Measurements from ENCODE around the gene CDK14.
A peak's percentile ranks its signal among the peaks of the same experiment; 100 is the strongest.

Gene CDK14

DNA sequence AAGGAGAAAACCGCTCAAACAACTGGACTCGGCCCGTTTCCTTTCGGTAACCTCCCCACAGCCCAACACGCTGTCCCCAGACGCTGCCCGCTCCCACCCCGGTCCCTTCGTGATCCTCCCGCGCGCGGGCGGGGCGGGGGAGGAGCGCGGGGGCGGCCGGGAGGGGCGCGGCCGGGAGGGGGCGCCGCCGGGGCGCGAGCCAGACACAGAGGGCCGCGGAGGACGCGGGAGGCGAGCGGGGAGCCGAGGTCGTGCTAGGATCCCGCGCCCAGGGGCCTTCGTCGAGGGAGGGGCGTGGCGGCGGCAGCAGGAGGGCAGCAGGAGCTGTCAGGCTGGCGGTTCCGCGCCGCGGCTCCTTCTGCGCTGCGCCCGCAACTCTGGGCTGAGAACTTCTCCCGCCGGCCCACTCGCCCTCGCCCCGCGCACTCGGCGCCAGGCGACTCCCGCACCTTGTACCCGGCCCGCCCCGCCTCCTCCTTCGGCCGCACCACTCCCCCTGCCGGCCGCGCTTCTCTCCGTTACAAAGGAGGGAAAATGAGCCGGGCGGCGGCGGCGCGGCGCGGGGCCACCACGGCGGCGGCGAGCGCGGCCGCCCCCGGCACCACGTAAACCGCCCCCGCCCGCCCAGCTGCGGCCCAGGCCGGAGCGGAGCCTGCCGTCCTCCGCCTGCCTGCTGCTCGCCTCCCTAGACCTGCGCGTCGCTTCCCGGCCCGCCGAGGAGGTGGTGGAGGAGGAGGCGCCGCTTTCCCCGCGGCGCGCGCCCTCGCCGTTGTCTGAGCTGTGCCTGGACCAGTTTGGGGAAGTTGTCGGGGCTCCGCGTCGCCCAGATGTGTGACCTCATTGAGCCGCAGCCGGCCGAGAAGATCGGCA lies at the start of gene CDK14:
CDK14 (plus strand) TSS at position 521 of the 870 bp plus-strand sequence; CDS start at position 828, 307 bp downstream.
- peak within 1 kb of the TSS; percentile 95 for H3K4me3 ChIP-seq (ENCODE audit: low read length)
- TF ChIP-seq ZNF274 (IDR thresholded peaks at IDR 0.05; ENCODE audit: low read depth, low read length): no peak

DNA sequence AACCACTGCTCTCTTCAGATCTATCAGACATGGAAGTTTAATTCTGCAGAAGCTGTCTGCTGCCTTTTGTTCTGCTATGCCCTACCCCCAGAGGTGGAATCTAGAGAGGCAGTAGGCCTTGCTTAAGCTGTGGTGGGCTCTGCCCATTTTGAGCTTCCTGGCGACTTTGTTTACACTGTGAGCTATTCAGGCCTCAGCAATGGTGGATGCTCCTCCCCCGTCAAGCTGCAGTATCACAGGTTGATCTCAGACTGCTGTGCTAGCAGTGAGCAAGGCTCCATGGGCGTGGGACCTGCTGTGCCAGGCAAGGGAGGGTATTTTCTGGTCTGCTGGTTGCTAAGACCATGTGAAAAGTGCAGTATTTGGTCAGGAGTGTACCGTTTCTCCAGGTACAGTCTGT lies 45.1 kb upstream of the CDK14 start:
- no peak overlapping the region for H3K4me3 ChIP-seq (ENCODE audit: low read length)
- no peak for TF ChIP-seq ZNF274 (IDR thresholded peaks at IDR 0.05; ENCODE audit: low read depth, low read length)

DNA sequence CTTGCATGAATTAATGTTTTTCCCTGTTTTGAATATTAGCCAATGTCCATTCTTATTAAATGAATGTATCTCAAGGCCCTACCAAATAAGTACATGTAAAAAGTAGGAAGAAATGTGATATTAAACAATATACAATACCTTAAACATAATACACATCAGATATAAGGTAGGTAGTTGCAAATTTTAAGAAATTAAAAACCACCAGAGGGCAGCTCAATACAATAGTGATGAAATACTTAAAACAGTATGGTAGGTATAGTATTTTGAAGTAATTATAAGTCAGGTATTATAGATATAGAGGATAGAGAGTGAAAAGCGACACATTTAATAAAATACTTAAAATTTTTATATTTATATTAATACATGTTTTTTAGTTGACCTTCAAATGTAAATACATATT lies 43.6 kb upstream of the CDK14 start:
- H3K4me3 ChIP-seq (ENCODE audit: low read length): no peak overlapping the region
- no peak for TF ChIP-seq ZNF274 (IDR thresholded peaks at IDR 0.05; ENCODE audit: low read depth, low read length)

- H3K4me3 ChIP-seq (ENCODE audit: low read length): no peak overlapping the region
- TF ChIP-seq ZNF274 (IDR thresholded peaks at IDR 0.05; ENCODE audit: low read depth, low read length): no peak
Measured at GRCh38 chr7:90560730-90561129, 35.4 kb upstream of the CDK14 start.

GRCh38 chr7:90563286-90563685 lies 32.8 kb upstream of the CDK14 start:
- TF ChIP-seq ZNF274 (IDR thresholded peaks at IDR 0.05; ENCODE audit: low read depth, low read length): no peak

DNA sequence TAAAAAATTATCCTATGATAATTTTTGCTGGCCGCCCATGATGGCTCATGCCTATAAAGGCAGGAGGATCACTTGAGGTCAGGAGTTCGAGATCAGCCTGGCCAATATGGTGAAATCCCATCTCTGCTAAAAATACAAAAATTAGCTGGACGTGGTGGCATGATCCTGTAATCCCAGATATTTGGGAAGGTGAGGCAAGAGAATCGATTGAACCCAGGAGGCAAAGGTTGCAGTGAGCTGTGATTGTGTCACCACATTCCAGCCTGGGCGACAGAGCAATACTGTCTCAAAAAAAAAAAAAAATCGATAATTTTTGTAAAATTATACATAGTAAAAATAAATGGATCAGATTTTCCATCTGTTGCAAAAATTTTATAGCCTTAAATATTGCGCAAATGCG lies 31.7 kb upstream of the CDK14 start:
- TF ChIP-seq ZNF274 (IDR thresholded peaks at IDR 0.05; ENCODE audit: low read depth, low read length): no peak
- H3K4me3 ChIP-seq (ENCODE audit: low read length): no peak overlapping the region

More at GRCh38 chr7:90563286-90563685, 32.8 kb upstream of the CDK14 start:
- no peak overlapping the region for H3K4me3 ChIP-seq (ENCODE audit: low read length)

- H3K4me3 ChIP-seq (ENCODE audit: low read length): no peak overlapping the region
- no peak for TF ChIP-seq ZNF274 (IDR thresholded peaks at IDR 0.05; ENCODE audit: low read depth, low read length)
Measured at GRCh38 chr7:90568213-90568612, 27.9 kb upstream of the CDK14 start.

DNA sequence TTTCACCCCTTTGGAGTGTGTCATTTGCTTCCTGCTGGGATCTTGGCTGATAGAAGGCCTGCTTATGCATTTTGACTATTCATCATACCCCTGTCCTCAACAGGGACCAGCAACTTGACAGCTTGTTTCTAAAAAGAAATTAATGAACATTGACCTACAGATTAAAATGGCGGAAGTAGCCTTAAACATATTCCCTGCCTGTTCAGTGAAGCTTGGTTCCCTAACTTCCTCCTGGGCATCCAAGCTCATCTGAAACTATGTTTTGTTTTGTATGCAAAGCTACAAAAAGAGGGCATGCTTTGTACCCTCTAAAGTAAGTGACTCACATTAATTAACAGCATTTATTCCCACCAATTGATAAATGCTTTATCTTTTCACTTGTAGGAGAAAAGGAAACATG lies 26.8 kb upstream of the CDK14 start:
- TF ChIP-seq ZNF274 (IDR thresholded peaks at IDR 0.05; ENCODE audit: low read depth, low read length): no peak
- H3K4me3 ChIP-seq (ENCODE audit: low read length): no peak overlapping the region

- TF ChIP-seq ZNF274 (IDR thresholded peaks at IDR 0.05; ENCODE audit: low read depth, low read length): no peak
- H3K4me3 ChIP-seq (ENCODE audit: low read length): no peak overlapping the region
Measured at GRCh38 chr7:90570373-90570959, 25.7 kb upstream of the CDK14 start.

DNA sequence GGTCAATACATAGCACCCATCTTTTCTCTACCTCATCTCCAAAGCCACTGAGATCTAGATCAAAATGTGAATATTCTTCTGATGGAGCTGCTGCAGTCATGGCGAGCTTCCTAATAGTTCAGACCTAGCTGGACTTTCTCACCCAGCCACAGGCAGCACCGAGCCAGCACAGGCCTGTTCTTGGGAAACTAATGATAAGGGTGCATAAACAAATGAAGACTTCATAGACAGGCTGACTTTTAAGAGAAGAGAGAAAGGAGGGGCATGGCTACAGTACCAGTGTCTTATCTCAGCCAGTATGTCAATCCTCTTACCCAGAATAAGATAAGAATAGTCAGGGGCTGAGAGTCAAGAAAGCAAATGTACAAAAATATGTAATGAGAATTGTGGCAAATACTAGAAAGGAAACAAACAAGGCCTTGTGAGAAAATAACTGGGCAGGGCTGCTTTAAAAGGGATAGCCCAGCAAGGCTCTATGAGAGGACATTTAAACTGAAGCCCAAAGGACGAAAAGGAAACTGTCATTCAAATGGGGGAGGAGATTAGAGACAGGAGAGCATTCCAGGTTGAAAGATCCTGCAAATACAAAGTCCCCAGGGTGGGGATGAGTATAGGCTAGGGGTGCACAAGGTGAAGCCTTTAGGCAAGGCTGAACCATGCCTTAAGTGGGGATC lies 21.8 kb upstream of the CDK14 start:
- H3K4me3 ChIP-seq (ENCODE audit: low read length): no peak overlapping the region
- TF ChIP-seq ZNF274 (IDR thresholded peaks at IDR 0.05; ENCODE audit: low read depth, low read length): no peak

GRCh38 chr7:90574820-90575187 lies 21.3 kb upstream of the CDK14 start:
- no peak for TF ChIP-seq ZNF274 (IDR thresholded peaks at IDR 0.05; ENCODE audit: low read depth, low read length)
- H3K4me3 ChIP-seq (ENCODE audit: low read length): no peak overlapping the region

DNA sequence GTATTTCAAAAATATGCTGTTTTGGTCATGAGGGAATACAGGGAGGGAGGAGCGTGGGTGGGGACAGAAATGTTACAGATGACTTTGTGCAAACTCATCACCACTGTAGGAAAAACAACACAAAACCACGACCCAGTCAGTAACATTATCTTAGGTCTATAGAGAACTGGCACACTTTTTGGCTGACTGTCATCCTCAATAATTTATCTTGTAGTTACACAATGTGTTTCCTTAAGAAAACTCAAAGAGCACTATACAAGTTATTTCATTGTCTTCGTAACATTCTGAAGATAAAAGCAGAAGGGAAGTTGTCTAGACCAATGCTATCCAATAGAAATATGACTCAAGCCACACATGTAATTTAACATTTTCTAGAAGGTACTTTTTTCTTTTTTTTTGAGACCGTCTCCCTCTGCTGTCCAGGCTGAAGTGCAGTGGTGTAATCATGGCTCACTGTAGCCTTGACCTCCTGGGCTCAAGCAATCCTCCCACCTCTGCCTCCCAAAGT lies 16.9 kb upstream of the CDK14 start:
- no peak for TF ChIP-seq ZNF274 (IDR thresholded peaks at IDR 0.05; ENCODE audit: low read depth, low read length)
- no peak overlapping the region for H3K4me3 ChIP-seq (ENCODE audit: low read length)

- TF ChIP-seq ZNF274 (IDR thresholded peaks at IDR 0.05; ENCODE audit: low read depth, low read length): no peak
- no peak overlapping the region for H3K4me3 ChIP-seq (ENCODE audit: low read length)
Measured at GRCh38 chr7:90580051-90580450, 16.1 kb upstream of the CDK14 start.

DNA sequence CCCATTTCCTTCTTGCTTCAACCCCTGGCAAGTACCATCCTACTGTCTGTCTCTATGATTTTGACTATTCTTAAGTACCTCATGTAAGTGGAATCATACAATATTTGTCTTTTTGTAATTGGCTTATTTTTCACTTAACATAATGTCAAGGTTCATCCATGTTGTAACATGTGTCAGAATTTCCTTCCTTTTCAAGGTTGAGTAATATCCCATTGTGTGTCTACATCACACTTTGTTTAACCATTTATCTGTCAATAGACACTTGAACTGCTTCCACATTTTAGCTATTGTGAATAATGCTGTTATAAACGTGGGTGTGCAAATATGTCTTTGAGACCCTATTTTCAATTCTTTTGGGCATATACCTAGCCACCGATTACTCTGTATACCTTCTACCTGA lies 14.0 kb upstream of the CDK14 start:
- no peak overlapping the region for H3K4me3 ChIP-seq (ENCODE audit: low read length)
- no peak for TF ChIP-seq ZNF274 (IDR thresholded peaks at IDR 0.05; ENCODE audit: low read depth, low read length)

DNA sequence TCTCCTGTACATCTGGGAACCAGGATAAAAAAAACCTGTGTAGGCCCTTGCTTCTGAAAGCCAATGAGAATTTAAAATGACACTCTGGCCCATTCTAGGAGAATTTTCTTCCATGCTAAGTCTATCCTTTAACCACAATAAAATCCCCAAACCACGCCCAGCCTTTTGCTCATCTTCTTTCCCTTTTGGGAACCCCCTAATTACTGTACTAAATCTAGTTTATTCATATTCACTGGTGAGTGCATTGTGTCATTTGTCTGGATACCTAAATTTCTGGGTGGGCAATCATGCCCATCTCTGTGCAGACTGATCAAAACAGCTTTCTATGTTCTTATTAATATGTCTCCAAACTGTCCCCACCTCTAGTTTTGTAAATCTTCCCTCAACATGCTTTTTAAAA lies 11.7 kb upstream of the CDK14 start:
- no peak for TF ChIP-seq ZNF274 (IDR thresholded peaks at IDR 0.05; ENCODE audit: low read depth, low read length)
- H3K4me3 ChIP-seq (ENCODE audit: low read length): no peak overlapping the region
